ENCODE results near the gene HSD17B8.
A peak's percentile ranks its signal among the peaks of the same experiment; 100 is the strongest.
"Not testable (repeated sequence)": the region's sequence is repeated elsewhere in the genome, so short reads cannot be mapped to it uniquely, and the experiment has no call there.

Gene HSD17B8

GRCh38 chr6:33207552-33208090, 3.2 kb downstream of the HSD17B8 start:
- peak; percentile 32 for DNase-seq

GRCh38 chr6:33208091-33208967, 3.9 kb downstream of the HSD17B8 start, which contains the start of gene RING1:
Gene RING1 (plus strand): TSS chr6:33208500. CDS start chr6:33208823, 323 bp downstream.
- peak; percentile 89 for DNase-seq

- no peak for DNase-seq
Measured at GRCh38 chr6:33209856-33210255, 5.4 kb downstream of the HSD17B8 start.

- no peak for DNase-seq
Measured at GRCh38 chr6:33211136-33211535, 6.7 kb downstream of the HSD17B8 start.

GRCh38 chr6:33211666-33212422, 7.4 kb downstream of the HSD17B8 start:
- no peak for DNase-seq

GRCh38 chr6:33212857-33213165, 8.4 kb downstream of the HSD17B8 start:
- no peak for DNase-seq

- DNase-seq: peak; percentile 26
Measured at GRCh38 chr6:33213166-33213988, 8.9 kb downstream of the HSD17B8 start.

GRCh38 chr6:33213989-33214335, 9.5 kb downstream of the HSD17B8 start:
- no peak for DNase-seq

- no peak for DNase-seq
Measured at GRCh38 chr6:33215271-33216116, 11.0 kb downstream of the HSD17B8 start.

GRCh38 chr6:33216117-33216649, 11.7 kb downstream of the HSD17B8 start:
- DNase-seq: no peak

- no peak for DNase-seq
Measured at GRCh38 chr6:33217246-33217645, 12.8 kb downstream of the HSD17B8 start.

GRCh38 chr6:33217681-33218080, 13.2 kb downstream of the HSD17B8 start:
- DNase-seq: no peak

- DNase-seq: not testable (repeated sequence)
Measured at GRCh38 chr6:33226503-33227120, 22.2 kb downstream of the HSD17B8 start.

- DNase-seq: no peak
Measured at GRCh38 chr6:33235221-33235634, 30.8 kb downstream of the HSD17B8 start.

GRCh38 chr6:33236328-33236727, 31.9 kb downstream of the HSD17B8 start:
- no peak for DNase-seq

GRCh38 chr6:33236852-33237251, 32.4 kb downstream of the HSD17B8 start:
- no peak for DNase-seq

GRCh38 chr6:33237741-33238140, 33.3 kb downstream of the HSD17B8 start:
- DNase-seq: no peak

GRCh38 chr6:33241968-33242367, 37.5 kb downstream of the HSD17B8 start:
- DNase-seq: peak; percentile 1

- no peak for DNase-seq
Measured at GRCh38 chr6:33243476-33243875, 39.0 kb downstream of the HSD17B8 start.

- peak; percentile 91 for DNase-seq
Measured at GRCh38 chr6:33247977-33248642, 43.7 kb downstream of the HSD17B8 start.

GRCh38 chr6:33248643-33248931, 44.1 kb downstream of the HSD17B8 start:
- DNase-seq: no peak

All from CD4-positive, alpha-beta T cell treated with Interleukin-12 subunit alpha and Interleukin-12 subunit beta, for 1 hour (primary cell).